T-helper 2 cell treated with Interferon-gamma antibody and Interleukin-4, amounts not matched to agents 5 μg/mL and 100 μg/mL, for 36 hours (primary cell): ENCODE data around the gene RMI2.

ENCODE experiments used
- DNase-seq: peaks from one replicate; pipeline ENCODE4 v3.0.0; 2021; ENCODE audit warnings: low spot score
- H3K27ac Mint-ChIP-seq: one replicate; pipeline ENCODE4 v1.8.0; 2021; ENCODE audit warnings: mild to moderate bottlenecking, mixed read lengths
- H3K27me3 Mint-ChIP-seq: one replicate; pipeline ENCODE4 v1.8.0; 2021; ENCODE audit warnings: low read depth, mixed read lengths
- H3K36me3 Mint-ChIP-seq: one replicate; pipeline ENCODE4 v1.8.0; 2021; ENCODE audit warnings: low read depth, mixed read lengths
- H3K4me1 Mint-ChIP-seq: one replicate; pipeline ENCODE4 v1.8.0; 2021; ENCODE audit warnings: low read depth, mixed read lengths
- H3K4me3 Mint-ChIP-seq: one replicate; pipeline ENCODE4 v1.8.0; 2022; ENCODE audit warnings: mild to moderate bottlenecking, moderate library complexity, mixed read lengths
- H3K9me3 Mint-ChIP-seq: one replicate; pipeline ENCODE4 v1.8.0; 2021; ENCODE audit warnings: mixed read lengths

The RMI2 gene

GRCh38 chr16:11348737-11349598 lies 3.7 kb downstream of the RMI2 start:
- Mint-ChIP-seq H3K4me1 (peaks cover 47% of the 10 kb centered on the region), H3K9me3 (no peaks in the 10 kb centered on the region), H3K27ac (no peak overlapping the region), H3K36me3 (peaks cover 35% of the 10 kb centered on the region), H3K4me3 (peak overlapping the region; percentile 18), H3K27me3 (no peaks in the 10 kb centered on the region)
- DNase-seq, result no peak

GRCh38 chr16:11349599-11350276 lies 4.5 kb downstream of the RMI2 start:
- peaks cover 55% of the 10 kb centered on the region for H3K4me1 Mint-ChIP-seq
- H3K36me3 Mint-ChIP-seq, result peaks cover 38% of the 10 kb centered on the region

GRCh38 chr16:11350519-11350918 lies 5.3 kb downstream of the RMI2 start:
- Mint-ChIP-seq H3K9me3 (no peaks in the 10 kb centered on the region), H3K27ac (no peak overlapping the region), H3K4me1 (peaks cover 59% of the 10 kb centered on the region), H3K27me3 (no peaks in the 10 kb centered on the region), H3K4me3 (no peak overlapping the region), H3K36me3 (peaks cover 38% of the 10 kb centered on the region)
- DNase-seq, result no peak

More at GRCh38 chr16:11349599-11350276, 4.5 kb downstream of the RMI2 start:
- Mint-ChIP-seq H3K27ac (no peak overlapping the region), H3K27me3 (no peaks in the 10 kb centered on the region), H3K9me3 (no peaks in the 10 kb centered on the region), H3K4me3 (no peak overlapping the region)
- no peak for DNase-seq

GRCh38 chr16:11350921-11351335 lies 5.7 kb downstream of the RMI2 start:
- Mint-ChIP-seq H3K27ac (peak overlapping the region; percentile 2), H3K4me3 (no peak overlapping the region), H3K36me3 (peaks cover 40% of the 10 kb centered on the region), H3K9me3 (no peaks in the 10 kb centered on the region), H3K27me3 (no peaks in the 10 kb centered on the region), H3K4me1 (peaks cover 63% of the 10 kb centered on the region)
- no peak for DNase-seq

- peaks cover 37% of the 10 kb centered on the region for H3K36me3 Mint-ChIP-seq
- H3K27ac Mint-ChIP-seq, result no peak overlapping the region
- DNase-seq, result no peak
- peak overlapping the region; percentile 76 for H3K4me3 Mint-ChIP-seq
- H3K9me3 Mint-ChIP-seq, result no peaks in the 10 kb centered on the region
- H3K27me3 Mint-ChIP-seq, result no peaks in the 10 kb centered on the region
- H3K4me1 Mint-ChIP-seq, result peaks cover 65% of the 10 kb centered on the region
Measured at GRCh38 chr16:11353158-11353557, 7.9 kb downstream of the RMI2 start.

GRCh38 chr16:11354407-11354732 lies 9.1 kb downstream of the RMI2 start:
- DNase-seq, result no peak
- Mint-ChIP-seq H3K27me3 (no peaks in the 10 kb centered on the region), H3K4me1 (peaks cover 58% of the 10 kb centered on the region), H3K36me3 (peaks cover 30% of the 10 kb centered on the region), H3K27ac (peak overlapping the region; percentile 90), H3K4me3 (peak overlapping the region; percentile 76), H3K9me3 (no peaks in the 10 kb centered on the region)

- Mint-ChIP-seq H3K4me1 (peaks cover 53% of the 10 kb centered on the region), H3K4me3 (peak overlapping the region; percentile 76), H3K27ac (peak overlapping the region; percentile 90), H3K36me3 (peaks cover 30% of the 10 kb centered on the region), H3K9me3 (no peaks in the 10 kb centered on the region), H3K27me3 (no peaks in the 10 kb centered on the region)
- peak; percentile 84 for DNase-seq
Measured at GRCh38 chr16:11354733-11355574, 9.7 kb downstream of the RMI2 start.

GRCh38 chr16:11355862-11356261 lies 10.6 kb downstream of the RMI2 start:
- no peaks in the 10 kb centered on the region for H3K27me3 Mint-ChIP-seq
- H3K36me3 Mint-ChIP-seq, result peaks cover 27% of the 10 kb centered on the region
- peak overlapping the region; percentile 90 for H3K27ac Mint-ChIP-seq
- no peaks in the 10 kb centered on the region for H3K9me3 Mint-ChIP-seq
- H3K4me1 Mint-ChIP-seq, result peaks cover 54% of the 10 kb centered on the region
- DNase-seq, result no peak
- peak overlapping the region; percentile 76 for H3K4me3 Mint-ChIP-seq

GRCh38 chr16:11356573-11357331 lies 11.5 kb downstream of the RMI2 start:
- no peak overlapping the region for H3K4me3 Mint-ChIP-seq

GRCh38 chr16:11358531-11358930 lies 13.3 kb downstream of the RMI2 start:
- Mint-ChIP-seq H3K27me3 (no peaks in the 10 kb centered on the region), H3K4me1 (peaks cover 69% of the 10 kb centered on the region), H3K4me3 (no peak overlapping the region), H3K36me3 (peaks cover 9% of the 10 kb centered on the region), H3K27ac (no peak overlapping the region), H3K9me3 (no peaks in the 10 kb centered on the region)
- no peak for DNase-seq

More at GRCh38 chr16:11356573-11357331, 11.5 kb downstream of the RMI2 start:
- Mint-ChIP-seq H3K36me3 (peaks cover 19% of the 10 kb centered on the region), H3K9me3 (no peaks in the 10 kb centered on the region), H3K4me1 (peaks cover 57% of the 10 kb centered on the region), H3K27ac (peak overlapping the region; percentile 27), H3K27me3 (no peaks in the 10 kb centered on the region)
- peak; percentile 38 for DNase-seq

GRCh38 chr16:11359370-11359769 lies 14.1 kb downstream of the RMI2 start:
- H3K36me3 Mint-ChIP-seq, result peaks cover 4% of the 10 kb centered on the region
- H3K27ac Mint-ChIP-seq, result no peak overlapping the region
- H3K9me3 Mint-ChIP-seq, result no peaks in the 10 kb centered on the region
- H3K27me3 Mint-ChIP-seq, result no peaks in the 10 kb centered on the region
- DNase-seq, result no peak
- H3K4me3 Mint-ChIP-seq, result no peak overlapping the region
- H3K4me1 Mint-ChIP-seq, result peaks cover 63% of the 10 kb centered on the region

GRCh38 chr16:11360641-11361373 lies 15.5 kb downstream of the RMI2 start:
- DNase-seq, result no peak
- Mint-ChIP-seq H3K4me3 (peak overlapping the region; percentile 86), H3K36me3 (peaks cover 4% of the 10 kb centered on the region), H3K27ac (no peak overlapping the region), H3K9me3 (no peaks in the 10 kb centered on the region), H3K27me3 (no peaks in the 10 kb centered on the region), H3K4me1 (peaks cover 57% of the 10 kb centered on the region)
